Hepatocyte (in vitro differentiated cells): Measurements from ENCODE around the gene CORO2B.

Source experiments
- EZH2 ChIP-seq: fragments of 200-600 bp; sonication (generic); IDR thresholded peaks from 2 replicates; pipeline ENCODE4 v1.6.1; 2016; ENCODE audit warnings: antibody characterized with exemption, mild to moderate bottlenecking, borderline replicate concordance
- TF ChIP-seq, protein P1 (sequence below): fragments of 200-600 bp; sonication (generic); IDR thresholded peaks from 2 replicates; pipeline ENCODE4 v1.5.1; 2016; ENCODE audit warnings: antibody characterized with exemption, mild to moderate bottlenecking; ENCODE audit not compliant: poor library complexity

DNA sequence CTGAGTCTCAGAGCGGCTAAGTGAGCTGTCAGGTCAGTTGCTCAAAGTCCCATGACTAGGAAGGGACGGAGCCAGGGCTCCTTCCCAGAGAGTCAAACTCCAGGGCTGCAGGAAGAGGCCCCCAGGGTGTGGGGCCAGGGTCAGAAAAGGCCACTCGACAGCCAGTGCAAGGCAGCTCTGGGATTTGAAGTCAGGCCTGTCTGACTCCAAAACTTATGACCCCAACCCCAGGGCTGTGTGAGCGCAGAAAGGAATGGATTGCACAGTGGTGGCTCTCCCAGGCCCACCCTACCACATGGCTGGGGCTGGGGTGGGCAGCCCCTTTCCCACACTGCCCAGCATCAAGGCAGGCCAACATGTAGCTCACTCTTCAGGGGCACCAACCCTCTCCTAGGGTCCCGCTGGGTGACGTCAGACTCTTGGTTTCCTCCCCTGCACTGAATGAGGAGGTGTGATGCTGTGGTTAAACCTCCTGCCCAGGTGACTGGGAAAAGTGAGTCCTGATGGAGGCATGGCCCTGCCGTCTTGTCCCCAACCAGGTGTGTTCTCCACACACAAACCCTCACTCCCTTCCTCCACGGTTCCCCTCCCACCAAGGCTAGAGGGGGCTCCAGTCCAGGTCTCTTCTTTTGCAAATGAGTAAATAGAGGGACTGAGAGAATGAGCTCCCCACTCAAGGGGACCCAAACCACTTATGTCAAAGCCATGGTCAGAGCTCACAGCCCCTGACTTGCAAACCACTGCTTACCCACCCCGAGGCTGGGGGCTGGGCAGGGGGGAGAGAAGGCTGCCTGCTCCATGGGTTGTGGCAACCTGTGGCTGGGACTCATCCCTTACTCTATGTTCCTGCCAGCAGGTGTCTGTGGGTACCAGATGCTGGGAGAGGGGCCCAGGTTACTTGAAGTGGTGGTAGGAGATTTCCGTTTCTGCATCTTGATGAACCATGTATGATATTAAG lies 23.8 kb upstream of the CORO2B start:
- TF ChIP-seq, protein P1, sequence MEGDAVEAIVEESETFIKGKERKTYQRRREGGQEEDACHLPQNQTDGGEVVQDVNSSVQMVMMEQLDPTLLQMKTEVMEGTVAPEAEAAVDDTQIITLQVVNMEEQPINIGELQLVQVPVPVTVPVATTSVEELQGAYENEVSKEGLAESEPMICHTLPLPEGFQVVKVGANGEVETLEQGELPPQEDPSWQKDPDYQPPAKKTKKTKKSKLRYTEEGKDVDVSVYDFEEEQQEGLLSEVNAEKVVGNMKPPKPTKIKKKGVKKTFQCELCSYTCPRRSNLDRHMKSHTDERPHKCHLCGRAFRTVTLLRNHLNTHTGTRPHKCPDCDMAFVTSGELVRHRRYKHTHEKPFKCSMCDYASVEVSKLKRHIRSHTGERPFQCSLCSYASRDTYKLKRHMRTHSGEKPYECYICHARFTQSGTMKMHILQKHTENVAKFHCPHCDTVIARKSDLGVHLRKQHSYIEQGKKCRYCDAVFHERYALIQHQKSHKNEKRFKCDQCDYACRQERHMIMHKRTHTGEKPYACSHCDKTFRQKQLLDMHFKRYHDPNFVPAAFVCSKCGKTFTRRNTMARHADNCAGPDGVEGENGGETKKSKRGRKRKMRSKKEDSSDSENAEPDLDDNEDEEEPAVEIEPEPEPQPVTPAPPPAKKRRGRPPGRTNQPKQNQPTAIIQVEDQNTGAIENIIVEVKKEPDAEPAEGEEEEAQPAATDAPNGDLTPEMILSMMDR: no peak
- no peak for TF ChIP-seq EZH2
